Transverse colon (tissue), 4 donors: ENCODE data around the gene STEAP1B. TPM values are rescaled to one million over a fixed set of nuclear protein-coding genes. Genes with fewer than 3 reads are reported as not detected.

ENCODE experiments used
- DNase-seq: peaks from one replicate; pipeline ENCODE4 v3.0.0-alpha.2; 2019
- H3K27ac ChIP-seq, 4 donors: fragments of 200-600 bp; sonication (generic); 2 replicates each; pipeline ENCODE4 v1.5.1; 2016 to 2018; ENCODE audit warnings: inconsistent platforms in 4 of 4
- H3K27me3 ChIP-seq: fragments of 200-600 bp; sonication (generic); 2 replicates; pipeline ENCODE4 v1.5.1; 2017; ENCODE audit warnings: inconsistent platforms
- H3K36me3 ChIP-seq, 4 donors: fragments of 200-600 bp; sonication (generic); 2 replicates each; pipeline ENCODE4 v1.5.1; 2017 to 2019; ENCODE audit warnings: inconsistent platforms in 4 of 4
- H3K4me1 ChIP-seq, 4 donors: fragments of 200-600 bp; sonication (generic); 2 replicates each; pipeline ENCODE4 v1.5.1; 2017 to 2020; ENCODE audit warnings: inconsistent platforms in 4 of 4
- H3K4me3 ChIP-seq, 4 donors: fragments of 200-600 bp; sonication (generic); 1 replicate in 1 of 4; 2 replicates in 3 of 4; pipeline versions ENCODE4 v1.5.1 to v1.6.1; 2017 to 2019; ENCODE audit warnings: inconsistent platforms in 4 of 4
- H3K9me3 ChIP-seq, 2 donors: fragments of 200-600 bp; sonication (generic); 2 replicates each; pipeline ENCODE4 v1.5.1; 2017 to 2019; ENCODE audit warnings: inconsistent platforms in 2 of 2
- EP300 ChIP-seq: sonication (generic); formaldehyde crosslinking; IDR thresholded peaks from one replicate; pipeline ENCODE4 v1.6.1; 2017; ENCODE audit warnings: antibody characterized with exemption, low read depth
- POLR2A ChIP-seq: fragments of 450-650 bp; IDR thresholded peaks from one replicate; pipeline ENCODE4 v1.6.1; 2016; ENCODE audit warnings: antibody characterized with exemption, mild to moderate bottlenecking, moderate library complexity
- POLR2AphosphoS5 ChIP-seq, 3 donors: sonication (generic); formaldehyde crosslinking; IDR thresholded peaks; one replicate each; pipeline ENCODE4 v1.6.1; 2016; ENCODE audit warnings: antibody characterized with exemption in 3 of 3
- WGBS, 2 donors: methylation state at CpG; one replicate each; pipeline ENCODE4 v1.1.5; 2018; ENCODE audit warnings: low coverage in 1 of 2; 5-methylcytosine and 5-hydroxymethylcytosine counted together
- in situ Hi-C, 4 donors: fragments of 200-750 bp; cut with MboI; loops; one replicate each; pipeline versions ENCODE4 v1.15.0 to v1.15.1; 2017; ENCODE audit warnings: low sequenced_read_pairs in 3 of 4, low pct_ligation_motif_present in 1 of 4, low pct_unique_long_range_greater_than_20kb in 1 of 4
- intact Hi-C: fragments of 100-400 bp; cut with DNase I; formaldehyde crosslinking; loops from one replicate; pipeline ENCODE4 v1.15.1; 2023; ENCODE audit warnings: low total_unique reads
- total RNA-seq, 4 donors: library from RNA; depleted of rRNA; stranded (reverse); fragments of >200 nt; gene quantifications; one replicate each; pipeline ENCODE4 v1.1.0, GENCODE V29; 2016
- TF ChIP-seq, protein P1 (sequence below), 5 experiments: fragments of 200-600 bp in 3 of 5; fragments of 450-650 bp in 2 of 5; sonication (generic) in 3 of 5; IDR thresholded peaks; 1 replicate in 2 of 5; 2 replicates in 3 of 5; pipeline ENCODE4 v1.5.1; 2016 to 2017; ENCODE audit warnings: antibody characterized with exemption in 5 of 5, inconsistent platforms in 3 of 5, mild to moderate bottlenecking in 2 of 5, moderate library complexity in 1 of 5

Gene STEAP1B
- total RNA-seq, 4 donors from 2014 or later, result 0.64 to 3.7 TPM; not detected in 2

- in situ Hi-C loops (no loop called here), intact Hi-C loops (no loop called here)
- H3K9me3 ChIP-seq, result no peaks in the 10 kb centered on the region
- peak overlapping the region; percentile 68 to 76 (median 72) for H3K27ac ChIP-seq
- WGBS, 2 donors, result 52 to 58% methylated on average over 3 to 13 of the region's 13 CpGs
- H3K36me3 ChIP-seq, result no peaks in the 10 kb centered on the region
- peaks cover 17 to 38% (median 36%) of the 10 kb centered on the region in 4 donors for H3K4me1 ChIP-seq
- DNase-seq, result peak; percentile 65
- no peak overlapping the region for H3K4me3 ChIP-seq
- TF ChIP-seq POLR2AphosphoS5 (IDR thresholded peaks at IDR 0.05), result no peak
- TF ChIP-seq POLR2A, result no peak
- no peak for TF ChIP-seq EP300
- TF ChIP-seq, protein P1, sequence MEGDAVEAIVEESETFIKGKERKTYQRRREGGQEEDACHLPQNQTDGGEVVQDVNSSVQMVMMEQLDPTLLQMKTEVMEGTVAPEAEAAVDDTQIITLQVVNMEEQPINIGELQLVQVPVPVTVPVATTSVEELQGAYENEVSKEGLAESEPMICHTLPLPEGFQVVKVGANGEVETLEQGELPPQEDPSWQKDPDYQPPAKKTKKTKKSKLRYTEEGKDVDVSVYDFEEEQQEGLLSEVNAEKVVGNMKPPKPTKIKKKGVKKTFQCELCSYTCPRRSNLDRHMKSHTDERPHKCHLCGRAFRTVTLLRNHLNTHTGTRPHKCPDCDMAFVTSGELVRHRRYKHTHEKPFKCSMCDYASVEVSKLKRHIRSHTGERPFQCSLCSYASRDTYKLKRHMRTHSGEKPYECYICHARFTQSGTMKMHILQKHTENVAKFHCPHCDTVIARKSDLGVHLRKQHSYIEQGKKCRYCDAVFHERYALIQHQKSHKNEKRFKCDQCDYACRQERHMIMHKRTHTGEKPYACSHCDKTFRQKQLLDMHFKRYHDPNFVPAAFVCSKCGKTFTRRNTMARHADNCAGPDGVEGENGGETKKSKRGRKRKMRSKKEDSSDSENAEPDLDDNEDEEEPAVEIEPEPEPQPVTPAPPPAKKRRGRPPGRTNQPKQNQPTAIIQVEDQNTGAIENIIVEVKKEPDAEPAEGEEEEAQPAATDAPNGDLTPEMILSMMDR (IDR thresholded peaks at IDR 0.05), result no peak
- H3K27me3 ChIP-seq, result no peaks in the 10 kb centered on the region
Measured at GRCh38 chr7:22444181-22444971, 55.6 kb downstream of the STEAP1B start.

GRCh38 chr7:22443370-22444180 lies 56.4 kb downstream of the STEAP1B start:
- no peaks in the 10 kb centered on the region for H3K9me3 ChIP-seq
- in situ Hi-C loops (no loop called here), intact Hi-C loops (no loop called here)
- no peaks in the 10 kb centered on the region for H3K27me3 ChIP-seq
- DNase-seq, result peak; percentile 48
- peaks cover 17 to 38% (median 36%) of the 10 kb centered on the region in 4 donors for H3K4me1 ChIP-seq
- 47 to 62% methylated on average over 5 to 7 of the region's 7 CpGs for WGBS, 2 donors
- TF ChIP-seq, protein P1 (IDR thresholded peaks at IDR 0.05), result peak in 1 of 5 experiments; percentile 12
- TF ChIP-seq POLR2AphosphoS5 (IDR thresholded peaks at IDR 0.05), result peak in 2 of 3 donors; percentile 9 to 31
- no peak for TF ChIP-seq EP300
- TF ChIP-seq POLR2A, result no peak
- H3K4me3 ChIP-seq, result no peak overlapping the region
- peak overlapping the region; percentile 68 to 76 (median 72) for H3K27ac ChIP-seq
- H3K36me3 ChIP-seq, result no peaks in the 10 kb centered on the region

GRCh38 chr7:22442882-22443369 lies 57.1 kb downstream of the STEAP1B start:
- 72 to 73% methylated on average over 2 to 3 of the region's 3 CpGs for WGBS, 2 donors
- H3K9me3 ChIP-seq, result no peaks in the 10 kb centered on the region
- DNase-seq, result no peak
- H3K27ac ChIP-seq, result peak overlapping the region in 3 of 4 donors; percentile 68 to 76 (median 73)
- no peaks in the 10 kb centered on the region for H3K36me3 ChIP-seq
- no peak for TF ChIP-seq POLR2A
- TF ChIP-seq, protein P1 (IDR thresholded peaks at IDR 0.05), result no peak
- no peak for TF ChIP-seq EP300
- TF ChIP-seq POLR2AphosphoS5 (IDR thresholded peaks at IDR 0.05), result no peak
- intact Hi-C loops, result no loop called here
- H3K27me3 ChIP-seq, result no peaks in the 10 kb centered on the region
- no peak overlapping the region for H3K4me3 ChIP-seq
- in situ Hi-C loops, result no loop called here
- peaks cover 17 to 38% (median 36%) of the 10 kb centered on the region in 4 donors for H3K4me1 ChIP-seq
